ENCODE measurements around the gene SLC51B.

SLC51B gene

GRCh38 chr15:65087873-65088642, 42.9 kb downstream of the SLC51B start:
- no peaks in the 10 kb centered on the region for H4K20me1 ChIP-seq (ENCODE audit: control insufficient read depth, insufficient read depth, low read depth, low read length)
- H3K4me2 ChIP-seq (ENCODE audit: low read length), result no peak overlapping the region
- H3K9me3 ChIP-seq (ENCODE audit: control insufficient read depth, insufficient read depth, low read length), result no peaks in the 10 kb centered on the region
- H3K9me2 ChIP-seq (replicated peaks; ENCODE audit: control insufficient read depth, low read length), result no peaks in the 10 kb centered on the region
- no peaks in the 10 kb centered on the region for H3F3A ChIP-seq (ENCODE audit: control insufficient read depth, insufficient read depth)
- H3K4me3 ChIP-seq (ENCODE audit: low read length), result no peak overlapping the region
- peaks cover 28% of the 10 kb centered on the region for H3K27me3 ChIP-seq (ENCODE audit: control insufficient read depth, low read length)
- H3K79me2 ChIP-seq (ENCODE audit: control insufficient read depth, low read length), result no peaks in the 10 kb centered on the region
- TF ChIP-seq CTCF (IDR thresholded peaks at IDR 0.05; ENCODE audit: low read depth, low read length, poor library complexity, severe bottlenecking), result no peak
- no peak for TF ChIP-seq EZH2phosphoT487 (IDR thresholded peaks at IDR 0.05; ENCODE audit: borderline replicate concordance, low read length)
- H3K36me3 ChIP-seq (ENCODE audit: control insufficient read depth, low read length), result no peaks in the 10 kb centered on the region
- no peak overlapping the region for H3K27ac ChIP-seq (ENCODE audit: low read depth, low read length)
- no peaks in the 10 kb centered on the region for H3K4me1 ChIP-seq (ENCODE audit: control insufficient read depth, low read length)

- Histone ChIP-seq H3K9me3 (ENCODE audit: control insufficient read depth, insufficient read depth, low read length) (no peaks in the 10 kb centered on the region), H3K36me3 (ENCODE audit: control insufficient read depth, low read length) (no peaks in the 10 kb centered on the region), H3K4me1 (ENCODE audit: control insufficient read depth, low read length) (no peaks in the 10 kb centered on the region), H3K27ac (ENCODE audit: low read depth, low read length) (no peak overlapping the region), H3K79me2 (ENCODE audit: control insufficient read depth, low read length) (no peaks in the 10 kb centered on the region), H3K9me2 (replicated peaks; ENCODE audit: control insufficient read depth, low read length) (no peaks in the 10 kb centered on the region), H3K4me2 (ENCODE audit: low read length) (no peak overlapping the region), H3K4me3 (ENCODE audit: low read length) (no peak overlapping the region), H3F3A (ENCODE audit: control insufficient read depth, insufficient read depth) (no peaks in the 10 kb centered on the region), H4K20me1 (ENCODE audit: control insufficient read depth, insufficient read depth, low read depth, low read length) (no peaks in the 10 kb centered on the region), H3K27me3 (ENCODE audit: control insufficient read depth, low read length) (peaks cover 23% of the 10 kb centered on the region)
- TF ChIP-seq EZH2phosphoT487 (IDR thresholded peaks at IDR 0.05; ENCODE audit: borderline replicate concordance, low read length) (no peak), CTCF (IDR thresholded peaks at IDR 0.05; ENCODE audit: low read depth, low read length, poor library complexity, severe bottlenecking) (no peak)
Observed at GRCh38 chr15:65088643-65089021, 43.4 kb downstream of the SLC51B start.

DNA sequence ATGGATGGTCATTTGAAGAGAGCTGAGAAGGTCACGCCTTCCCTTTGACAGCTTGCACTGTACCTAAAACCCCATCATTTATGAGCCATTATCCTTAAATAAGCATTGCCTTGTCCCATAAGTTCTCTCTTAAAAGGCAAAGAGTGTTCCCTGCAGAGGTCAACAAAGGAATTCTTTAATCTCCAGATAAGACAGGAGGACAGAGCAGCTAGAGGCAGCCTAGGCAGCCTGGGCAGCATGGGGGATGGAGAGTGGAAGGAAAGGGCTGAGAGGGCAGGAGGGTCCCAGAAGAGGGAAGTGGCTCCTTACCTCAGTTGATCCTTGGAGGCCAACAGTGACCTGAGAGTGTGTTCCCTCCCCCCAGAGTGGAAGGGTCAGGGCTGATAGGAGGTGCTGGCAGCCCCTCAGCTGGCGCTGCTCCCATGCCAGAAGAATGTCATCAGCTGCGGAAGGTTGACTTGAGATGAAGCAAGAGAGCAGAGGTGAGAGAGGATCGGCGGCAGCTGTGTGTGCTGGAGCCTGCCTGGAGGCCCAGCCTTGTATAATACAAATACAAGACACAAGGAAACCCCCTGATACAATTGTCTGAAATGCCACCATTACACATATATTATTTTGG, 44.1 kb downstream of the SLC51B start:
- Histone ChIP-seq H3K9me3 (ENCODE audit: control insufficient read depth, insufficient read depth, low read length) (no peaks in the 10 kb centered on the region), H3K4me1 (ENCODE audit: control insufficient read depth, low read length) (no peaks in the 10 kb centered on the region), H4K20me1 (ENCODE audit: control insufficient read depth, insufficient read depth, low read depth, low read length) (no peaks in the 10 kb centered on the region), H3K4me2 (ENCODE audit: low read length) (no peak overlapping the region), H3K36me3 (ENCODE audit: control insufficient read depth, low read length) (no peaks in the 10 kb centered on the region), H3K79me2 (ENCODE audit: control insufficient read depth, low read length) (no peaks in the 10 kb centered on the region), H3K27ac (ENCODE audit: low read depth, low read length) (no peak overlapping the region), H3K9me2 (replicated peaks; ENCODE audit: control insufficient read depth, low read length) (no peaks in the 10 kb centered on the region), H3F3A (ENCODE audit: control insufficient read depth, insufficient read depth) (no peaks in the 10 kb centered on the region), H3K4me3 (ENCODE audit: low read length) (no peak overlapping the region), H3K27me3 (ENCODE audit: control insufficient read depth, low read length) (peaks cover 16% of the 10 kb centered on the region)
- TF ChIP-seq EZH2phosphoT487 (IDR thresholded peaks at IDR 0.05; ENCODE audit: borderline replicate concordance, low read length), result no peak
- TF ChIP-seq CTCF (IDR thresholded peaks at IDR 0.05; ENCODE audit: low read depth, low read length, poor library complexity, severe bottlenecking), result no peak
